ENCODE results near the gene CCL17.

DNA sequence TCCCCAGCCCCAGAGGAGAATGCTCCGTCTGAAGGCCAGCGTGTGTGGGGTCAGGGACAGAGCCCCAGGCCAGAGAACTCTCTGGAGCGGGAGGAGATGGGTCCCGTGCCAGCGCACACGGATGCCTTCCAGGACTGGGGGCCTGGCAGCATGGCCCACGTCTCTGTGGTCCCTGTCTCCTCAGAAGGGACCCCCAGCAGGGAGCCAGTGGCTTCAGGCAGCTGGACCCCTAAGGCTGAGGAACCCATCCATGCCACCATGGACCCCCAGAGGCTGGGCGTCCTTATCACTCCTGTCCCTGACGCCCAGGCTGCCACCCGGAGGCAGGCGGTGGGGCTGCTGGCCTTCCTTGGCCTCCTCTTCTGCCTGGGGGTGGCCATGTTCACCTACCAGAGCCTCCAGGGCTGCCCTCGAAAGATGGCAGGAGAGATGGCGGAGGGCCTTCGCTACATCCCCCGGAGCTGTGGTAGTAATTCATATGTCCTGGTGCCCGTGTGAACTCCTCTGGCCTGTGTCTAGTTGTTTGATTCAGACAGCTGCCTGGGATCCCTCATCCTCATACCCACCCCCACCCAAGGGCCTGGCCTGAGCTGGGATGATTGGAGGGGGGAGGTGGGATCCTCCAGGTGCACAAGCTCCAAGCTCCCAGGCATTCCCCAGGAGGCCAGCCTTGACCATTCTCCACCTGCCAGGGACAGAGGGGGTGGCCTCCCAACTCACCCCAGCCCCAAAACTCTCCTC lies 21.9 kb upstream of the CCL17 start:
- TF ChIP-seq, protein P1, sequence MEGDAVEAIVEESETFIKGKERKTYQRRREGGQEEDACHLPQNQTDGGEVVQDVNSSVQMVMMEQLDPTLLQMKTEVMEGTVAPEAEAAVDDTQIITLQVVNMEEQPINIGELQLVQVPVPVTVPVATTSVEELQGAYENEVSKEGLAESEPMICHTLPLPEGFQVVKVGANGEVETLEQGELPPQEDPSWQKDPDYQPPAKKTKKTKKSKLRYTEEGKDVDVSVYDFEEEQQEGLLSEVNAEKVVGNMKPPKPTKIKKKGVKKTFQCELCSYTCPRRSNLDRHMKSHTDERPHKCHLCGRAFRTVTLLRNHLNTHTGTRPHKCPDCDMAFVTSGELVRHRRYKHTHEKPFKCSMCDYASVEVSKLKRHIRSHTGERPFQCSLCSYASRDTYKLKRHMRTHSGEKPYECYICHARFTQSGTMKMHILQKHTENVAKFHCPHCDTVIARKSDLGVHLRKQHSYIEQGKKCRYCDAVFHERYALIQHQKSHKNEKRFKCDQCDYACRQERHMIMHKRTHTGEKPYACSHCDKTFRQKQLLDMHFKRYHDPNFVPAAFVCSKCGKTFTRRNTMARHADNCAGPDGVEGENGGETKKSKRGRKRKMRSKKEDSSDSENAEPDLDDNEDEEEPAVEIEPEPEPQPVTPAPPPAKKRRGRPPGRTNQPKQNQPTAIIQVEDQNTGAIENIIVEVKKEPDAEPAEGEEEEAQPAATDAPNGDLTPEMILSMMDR (IDR thresholded peaks at IDR 0.05) = no peak
- TF ChIP-seq POLR2A (IDR thresholded peaks at IDR 0.05) = no peak

Data from suprapubic skin (tissue), 3 donors.